OCI-LY3 (cell line): ENCODE data around the gene PIK3CA.
A peak's percentile ranks its signal among the peaks of the same experiment; 100 is the strongest.

ENCODE experiments used
- H2AFZ ChIP-seq: fragments of 200-600, 300-600 bp; shearing (Covaris generic); 2 replicates; pipeline ENCODE4 v1.6.0; 2014; ENCODE audit warnings: antibody characterized with exemption, low read depth, low read length
- H3K27ac ChIP-seq: fragments of 200-600, 300-600 bp; sonication (generic); 2 replicates; pipeline ENCODE4 v1.5.1; 2014; ENCODE audit warnings: mild to moderate bottlenecking, low read length, moderate library complexity, mixed read lengths
- H3K27me3 ChIP-seq: fragments of 200-600, 300-600 bp; sonication (generic); 2 replicates; pipeline ENCODE4 v1.6.1; 2014; ENCODE audit warnings: low read depth, low read length, mixed read lengths
- H3K36me3 ChIP-seq: fragments of 200-600, 300-600 bp; sonication (generic); replicated peaks from 2 replicates; pipeline ENCODE3; 2014; ENCODE audit warnings: low read depth, low read length, mixed read lengths
- H3K4me1 ChIP-seq: fragments of 300-600, 200-600 bp; sonication (generic); 2 replicates; pipeline ENCODE4 v1.6.1; 2014; ENCODE audit warnings: low read length, mixed read lengths
- H3K4me2 ChIP-seq: fragments of 200-600, 300-600 bp; sonication (generic); 2 replicates; pipeline ENCODE4 v1.6.1; 2014; ENCODE audit warnings: low read length, mixed read lengths
- H3K4me3 ChIP-seq: fragments of 300-600, 200-600 bp; sonication (generic); 2 replicates; pipeline ENCODE4 v1.5.1; 2014; ENCODE audit warnings: antibody characterized with exemption, mild to moderate bottlenecking, low read length, moderate library complexity
- H3K79me2 ChIP-seq: fragments of 300-600, 200-600 bp; shearing (Covaris generic); 2 replicates; pipeline ENCODE4 v1.6.1; 2014; ENCODE audit warnings: mild to moderate bottlenecking, low read length, mixed read lengths
- H3K9ac ChIP-seq: fragments of 300-600, 200-600 bp; shearing (Covaris generic); 2 replicates; pipeline ENCODE4 v1.6.0; 2014; ENCODE audit warnings: mild to moderate bottlenecking, low read length, moderate library complexity
- H3K9me3 ChIP-seq: fragments of 200-600, 300-600 bp; shearing (Covaris generic); 2 replicates; pipeline ENCODE4 v1.6.1; 2014; ENCODE audit warnings: low read length, mixed read lengths; ENCODE audit not compliant: insufficient read depth
- H4K20me1 ChIP-seq: fragments of 200-600, 300-600 bp; sonication (generic); 2 replicates; pipeline ENCODE4 v1.6.1; 2016; ENCODE audit warnings: low read length, mixed read lengths; ENCODE audit not compliant: insufficient read depth
- CTCF ChIP-seq: fragments of 200-600, 300-600 bp; sonication (generic); IDR thresholded peaks from 2 replicates; pipeline ENCODE4 v1.5.1; 2014; ENCODE audit warnings: antibody characterized with exemption, low read length, low read depth
- EZH2phosphoT487 ChIP-seq: fragments of 200-600 bp; shearing (Covaris generic); IDR thresholded peaks from 2 replicates; pipeline ENCODE4 v1.6.1; 2018; ENCODE audit warnings: antibody characterized with exemption, mixed run types, low read depth

The PIK3CA gene

GRCh38 chr3:179147873-179148615, at the start of gene PIK3CA:
TSS of gene PIK3CA (plus strand) at chr3:179148357. CDS start at chr3:179198826, 50,469 bp downstream.
- peaks cover 14% of the 10 kb centered on the region; the same call in 1 of the 2 replicates for H3K27me3 ChIP-seq
- no peaks in the 10 kb centered on the region for H3K36me3 ChIP-seq
- TF ChIP-seq CTCF = no peak
- no peak for TF ChIP-seq EZH2phosphoT487
- H3K4me1 ChIP-seq = peaks cover 19% of the 10 kb centered on the region
- H3K9ac ChIP-seq = peak within 1 kb of the TSS; percentile 91
- peak within 1 kb of the TSS; percentile 85 for H3K4me2 ChIP-seq
- peak within 1 kb of the TSS; percentile 37; the same call in 1 of the 2 replicates for H2AFZ ChIP-seq
- H3K27ac ChIP-seq = peak within 1 kb of the TSS; percentile 83
- H3K4me3 ChIP-seq = peak within 1 kb of the TSS; percentile 87
- H3K9me3 ChIP-seq = no peaks in the 10 kb centered on the region
- H4K20me1 ChIP-seq = peaks cover 35% of the 10 kb centered on the region
- H3K79me2 ChIP-seq = peaks cover 48% of the 10 kb centered on the region

- peak; percentile 45 for TF ChIP-seq CTCF
- no peak for TF ChIP-seq EZH2phosphoT487
- H3K27me3 ChIP-seq = no peaks in the 10 kb centered on the region
- peak overlapping the region; percentile 69 for H3K4me2 ChIP-seq
- H4K20me1 ChIP-seq = no peaks in the 10 kb centered on the region
- H3K9ac ChIP-seq = peak overlapping the region; percentile 23
- H3K27ac ChIP-seq = peak overlapping the region; percentile 10; the same call in 1 of the 2 replicates
- H3K4me1 ChIP-seq = peaks cover 26% of the 10 kb centered on the region
- H3K79me2 ChIP-seq = no peaks in the 10 kb centered on the region
- H2AFZ ChIP-seq = peak overlapping the region; percentile 62; the same call in 1 of the 2 replicates
- H3K4me3 ChIP-seq = peak overlapping the region; percentile 67
- H3K9me3 ChIP-seq = no peaks in the 10 kb centered on the region
- H3K36me3 ChIP-seq = no peaks in the 10 kb centered on the region
Observed at GRCh38 chr3:179098388-179099077, 49.6 kb upstream of the PIK3CA start.

- Histone ChIP-seq H3K36me3 (no peaks in the 10 kb centered on the region), H3K9me3 (no peaks in the 10 kb centered on the region), H3K27ac (no peak overlapping the region), H3K4me3 (no peak overlapping the region), H4K20me1 (no peaks in the 10 kb centered on the region), H3K4me1 (peaks cover 29% of the 10 kb centered on the region), H3K9ac (no peak overlapping the region), H3K79me2 (no peaks in the 10 kb centered on the region), H2AFZ (no peak overlapping the region), H3K4me2 (no peak overlapping the region), H3K27me3 (no peaks in the 10 kb centered on the region)
- no peak for TF ChIP-seq EZH2phosphoT487
- TF ChIP-seq CTCF = no peak
Observed at GRCh38 chr3:179100652-179101051, 47.5 kb upstream of the PIK3CA start.

GRCh38 chr3:179105881-179106280, 42.3 kb upstream of the PIK3CA start:
- TF ChIP-seq CTCF (no peak), EZH2phosphoT487 (no peak)
- Histone ChIP-seq H3K4me2 (no peak overlapping the region), H3K27ac (no peak overlapping the region), H3K9me3 (no peaks in the 10 kb centered on the region), H2AFZ (no peak overlapping the region), H3K4me1 (peaks cover 8% of the 10 kb centered on the region), H3K4me3 (no peak overlapping the region), H3K79me2 (no peaks in the 10 kb centered on the region), H4K20me1 (no peaks in the 10 kb centered on the region), H3K36me3 (no peaks in the 10 kb centered on the region), H3K9ac (no peak overlapping the region), H3K27me3 (no peaks in the 10 kb centered on the region)
